ENCODE results near the gene TMPRSS4.

Gene TMPRSS4

DNA sequence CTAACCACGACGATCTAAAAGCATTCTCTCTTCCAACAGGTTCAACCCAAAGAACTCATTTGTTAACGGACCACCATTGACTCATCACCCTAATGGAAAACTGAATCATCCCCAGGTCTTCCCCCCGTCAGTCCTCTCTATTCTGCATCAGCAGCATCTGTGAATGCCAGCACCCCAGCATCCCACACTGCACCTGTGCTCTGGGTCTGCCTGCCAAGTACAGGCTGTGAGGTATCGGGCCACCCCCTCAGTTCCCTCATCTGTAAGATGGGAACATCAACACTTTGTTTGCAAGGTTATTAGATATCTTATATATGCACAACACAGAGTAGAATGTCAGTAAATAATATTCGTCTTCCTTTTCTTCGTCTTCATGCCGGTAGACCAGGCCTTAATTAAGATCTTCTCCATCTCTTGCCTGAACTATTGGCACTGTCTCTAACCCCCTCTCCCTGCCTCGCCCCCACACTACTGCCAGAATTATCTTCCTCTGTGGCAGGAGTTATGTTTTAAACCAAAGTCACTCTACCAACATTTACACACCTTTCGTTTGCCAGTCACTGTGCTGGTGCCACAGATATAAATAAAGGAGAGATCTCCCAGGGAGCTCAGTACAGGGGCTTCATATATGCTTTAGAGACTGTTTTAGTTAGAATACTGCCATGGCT is 7.8 kb upstream of the TMPRSS4 start:
- Histone ChIP-seq H3K27ac (ENCODE audit: low read length) (no peak overlapping the region), H3K9ac (ENCODE audit: low read length) (no peak overlapping the region), H3K79me2 (ENCODE audit: low read length) (no peaks in the 10 kb centered on the region), H3K36me3 (replicated peaks; ENCODE audit: low read depth, low read length) (no peaks in the 10 kb centered on the region), H3K9me3 (ENCODE audit: insufficient read depth, low read length) (no peaks in the 10 kb centered on the region), H4K20me1 (ENCODE audit: insufficient read depth, low read length) (no peaks in the 10 kb centered on the region), H3K4me3 (ENCODE audit: low read length) (no peak overlapping the region), H3K27me3 (ENCODE audit: low read depth, low read length) (no peaks in the 10 kb centered on the region), H3K4me1 (ENCODE audit: low read length) (peaks cover 6% of the 10 kb centered on the region), H2AFZ (ENCODE audit: low read depth, low read length) (no peak overlapping the region), H3K4me2 (ENCODE audit: low read length) (no peak overlapping the region)
- TF ChIP-seq, protein P1, sequence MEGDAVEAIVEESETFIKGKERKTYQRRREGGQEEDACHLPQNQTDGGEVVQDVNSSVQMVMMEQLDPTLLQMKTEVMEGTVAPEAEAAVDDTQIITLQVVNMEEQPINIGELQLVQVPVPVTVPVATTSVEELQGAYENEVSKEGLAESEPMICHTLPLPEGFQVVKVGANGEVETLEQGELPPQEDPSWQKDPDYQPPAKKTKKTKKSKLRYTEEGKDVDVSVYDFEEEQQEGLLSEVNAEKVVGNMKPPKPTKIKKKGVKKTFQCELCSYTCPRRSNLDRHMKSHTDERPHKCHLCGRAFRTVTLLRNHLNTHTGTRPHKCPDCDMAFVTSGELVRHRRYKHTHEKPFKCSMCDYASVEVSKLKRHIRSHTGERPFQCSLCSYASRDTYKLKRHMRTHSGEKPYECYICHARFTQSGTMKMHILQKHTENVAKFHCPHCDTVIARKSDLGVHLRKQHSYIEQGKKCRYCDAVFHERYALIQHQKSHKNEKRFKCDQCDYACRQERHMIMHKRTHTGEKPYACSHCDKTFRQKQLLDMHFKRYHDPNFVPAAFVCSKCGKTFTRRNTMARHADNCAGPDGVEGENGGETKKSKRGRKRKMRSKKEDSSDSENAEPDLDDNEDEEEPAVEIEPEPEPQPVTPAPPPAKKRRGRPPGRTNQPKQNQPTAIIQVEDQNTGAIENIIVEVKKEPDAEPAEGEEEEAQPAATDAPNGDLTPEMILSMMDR (IDR thresholded peaks at IDR 0.05; ENCODE audit: low read depth, low read length) = no peak
- TF ChIP-seq EZH2phosphoT487 (IDR thresholded peaks at IDR 0.05; ENCODE audit: low read depth) = no peak

DNA sequence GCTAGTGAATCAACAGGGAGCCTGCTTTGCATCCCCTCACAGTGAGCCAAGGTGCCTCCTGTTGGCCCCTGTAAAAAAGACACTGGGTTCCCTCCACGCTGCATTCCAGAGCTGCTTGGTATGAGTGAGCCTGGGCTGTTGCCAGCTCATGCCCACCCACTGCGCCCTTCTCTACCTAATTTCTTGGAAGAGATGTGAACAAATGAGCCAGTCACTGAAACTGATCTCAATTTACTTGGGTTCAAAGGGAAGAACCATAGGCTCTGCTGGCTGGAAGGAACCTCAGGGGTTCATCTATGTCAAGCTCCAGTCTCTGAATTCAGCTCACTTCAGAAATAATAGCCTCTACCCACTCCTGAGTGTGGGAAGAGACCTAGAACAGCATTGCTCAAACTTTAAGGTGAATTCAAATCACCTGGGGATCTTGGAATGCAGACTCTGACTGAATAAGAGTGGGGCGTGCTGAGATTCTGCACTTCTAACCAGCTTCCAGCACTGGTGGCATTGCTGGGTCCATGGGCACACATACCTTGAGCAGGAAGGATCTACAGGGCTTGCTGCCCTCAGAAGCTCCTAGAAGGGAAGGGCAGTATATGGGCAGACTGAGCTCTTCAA is 5.4 kb upstream of the TMPRSS4 start:
- Histone ChIP-seq H3K79me2 (ENCODE audit: low read length) (no peaks in the 10 kb centered on the region), H3K9ac (ENCODE audit: low read length) (no peak overlapping the region), H3K27me3 (ENCODE audit: low read depth, low read length) (peaks cover 5% of the 10 kb centered on the region; the same call in 1 of the 2 replicates), H3K27ac (ENCODE audit: low read length) (no peak overlapping the region), H3K4me1 (ENCODE audit: low read length) (peaks cover 25% of the 10 kb centered on the region), H3K4me3 (ENCODE audit: low read length) (no peak overlapping the region), H2AFZ (ENCODE audit: low read depth, low read length) (no peak overlapping the region), H3K4me2 (ENCODE audit: low read length) (no peak overlapping the region), H3K9me3 (ENCODE audit: insufficient read depth, low read length) (no peaks in the 10 kb centered on the region), H4K20me1 (ENCODE audit: insufficient read depth, low read length) (no peaks in the 10 kb centered on the region), H3K36me3 (replicated peaks; ENCODE audit: low read depth, low read length) (no peaks in the 10 kb centered on the region)
- TF ChIP-seq, protein P1 (IDR thresholded peaks at IDR 0.05; ENCODE audit: low read depth, low read length) = no peak
- TF ChIP-seq EZH2phosphoT487 (IDR thresholded peaks at IDR 0.05; ENCODE audit: low read depth) = no peak

DNA sequence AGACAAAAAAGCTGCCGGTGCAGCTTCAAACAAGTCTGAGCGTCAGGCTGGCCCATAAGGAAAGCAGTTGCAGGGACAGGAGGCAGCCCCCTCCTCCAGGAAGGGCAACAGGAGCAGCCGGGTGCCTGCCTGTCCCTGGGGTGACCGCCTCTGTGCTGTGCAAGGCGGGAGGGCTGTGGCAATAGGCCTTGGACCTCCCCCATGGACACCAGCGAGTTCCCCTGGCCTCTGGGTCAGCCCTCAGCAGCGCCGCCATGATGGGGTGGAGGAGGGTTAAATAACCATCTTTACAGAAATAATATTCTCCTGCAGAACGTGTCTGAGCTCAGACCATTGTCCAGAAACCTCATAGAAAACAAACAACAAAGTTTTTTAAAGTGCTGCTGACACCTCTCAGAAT is 3.3 kb upstream of the TMPRSS4 start:
- H3K9me3 ChIP-seq (ENCODE audit: insufficient read depth, low read length) = no peaks in the 10 kb centered on the region
- H3K27me3 ChIP-seq (ENCODE audit: low read depth, low read length) = peaks cover 16% of the 10 kb centered on the region
- no peaks in the 10 kb centered on the region for H3K36me3 ChIP-seq (replicated peaks; ENCODE audit: low read depth, low read length)
- H3K79me2 ChIP-seq (ENCODE audit: low read length) = no peaks in the 10 kb centered on the region
- no peaks in the 10 kb centered on the region for H4K20me1 ChIP-seq (ENCODE audit: insufficient read depth, low read length)
- no peak overlapping the region for H3K27ac ChIP-seq (ENCODE audit: low read length)
- H3K4me3 ChIP-seq (ENCODE audit: low read length) = no peak overlapping the region
- H3K4me1 ChIP-seq (ENCODE audit: low read length) = peaks cover 25% of the 10 kb centered on the region
- no peak overlapping the region for H2AFZ ChIP-seq (ENCODE audit: low read depth, low read length)
- TF ChIP-seq EZH2phosphoT487 (IDR thresholded peaks at IDR 0.05; ENCODE audit: low read depth) = no peak
- TF ChIP-seq, protein P1 (IDR thresholded peaks at IDR 0.05; ENCODE audit: low read depth, low read length) = no peak
- H3K9ac ChIP-seq (ENCODE audit: low read length) = no peak overlapping the region
- no peak overlapping the region for H3K4me2 ChIP-seq (ENCODE audit: low read length)

DNA sequence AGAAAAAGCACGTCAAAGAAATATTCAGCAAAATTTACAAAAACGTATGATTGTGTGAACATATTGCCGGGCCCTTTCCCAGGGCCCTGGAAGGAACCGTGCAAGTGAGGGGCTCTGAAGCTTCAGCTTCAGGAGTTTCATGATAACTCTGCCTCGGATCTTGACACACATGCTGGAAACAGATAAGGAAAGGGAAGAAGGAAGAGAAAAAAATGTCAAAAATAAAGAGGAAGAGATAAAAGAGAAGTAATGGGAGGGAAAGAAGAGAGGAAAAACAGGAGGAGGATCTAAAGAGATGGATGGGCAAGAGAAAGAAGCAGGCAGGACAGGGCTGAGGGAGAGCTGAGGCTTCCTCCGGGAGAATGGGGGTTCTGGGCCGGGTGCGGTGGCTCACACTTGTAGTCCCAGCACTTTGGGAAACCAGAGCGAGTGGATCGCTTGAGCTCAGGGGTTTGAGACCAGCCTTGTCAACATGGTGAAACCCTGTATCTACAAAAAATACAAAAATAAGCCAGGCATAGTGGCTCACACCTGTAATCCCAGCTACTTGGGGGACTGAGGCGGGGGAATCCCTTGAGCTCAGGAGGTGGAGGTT is 2.7 kb upstream of the TMPRSS4 start:
- Histone ChIP-seq H4K20me1 (ENCODE audit: insufficient read depth, low read length) (no peaks in the 10 kb centered on the region), H3K9ac (ENCODE audit: low read length) (no peak overlapping the region), H3K79me2 (ENCODE audit: low read length) (no peaks in the 10 kb centered on the region), H3K27ac (ENCODE audit: low read length) (no peak overlapping the region; the same call in 1 of the 2 replicates), H3K4me2 (ENCODE audit: low read length) (peak overlapping the region; percentile 43), H2AFZ (ENCODE audit: low read depth, low read length) (no peak overlapping the region), H3K4me1 (ENCODE audit: low read length) (peaks cover 25% of the 10 kb centered on the region), H3K27me3 (ENCODE audit: low read depth, low read length) (peaks cover 16% of the 10 kb centered on the region), H3K4me3 (ENCODE audit: low read length) (no peak overlapping the region), H3K9me3 (ENCODE audit: insufficient read depth, low read length) (no peaks in the 10 kb centered on the region), H3K36me3 (replicated peaks; ENCODE audit: low read depth, low read length) (no peaks in the 10 kb centered on the region)
- TF ChIP-seq, protein P1 (IDR thresholded peaks at IDR 0.05; ENCODE audit: low read depth, low read length) = no peak
- no peak for TF ChIP-seq EZH2phosphoT487 (IDR thresholded peaks at IDR 0.05; ENCODE audit: low read depth)

Measured in OCI-LY3 (cell line).